K562 (cell line): Measurements from ENCODE around the gene ZNF454. TPM values are rescaled to one million over a fixed set of nuclear protein-coding genes. Genes with fewer than 3 reads are reported as not detected.

Experiments used
- ATAC-seq: fragments of 200-7000 bp; cut with Tn5 transposase; 3 replicates; pipeline ENCODE4 v1.9.1; 2020; ENCODE audit warnings: moderate library complexity
- BruUV-seq: library from RNA; stranded (reverse); fragments of 400-500 nt; replicated peaks from 2 replicates; lab custom pipeline; 2021; lab: Mats Ljungman, UMichigan
- CTCF ChIA-PET: fragments of 300-600 bp; formaldehyde crosslinking; extraction: SDS; loops from one replicate; lab custom pipeline; 2021; ENCODE audit warnings: low intra/inter-chr PET ratio; lab: Yijun Ruan, JAX
- POLR2A ChIA-PET: fragments of 300-600, 350-650 bp; sonication (Branson Sonifier 250); formaldehyde crosslinking; extraction: SDS; loops from one replicate; lab custom pipeline; 2021; ENCODE audit warnings: antibody characterized with exemption, inconsistent platforms; lab: Yijun Ruan, JAX
- DNase-seq, 4 experiments: peaks; one replicate each; pipeline versions ENCODE4 v3.0.0 to v3.0.0-alpha.2; 2011 to 2018; ENCODE audit warnings: low spot score in 3 of 4, mixed read lengths in 3 of 4; ENCODE audit errors: extremely low read depth in 1 of 4
- FAIRE-seq: peaks from 2 replicates; lab custom pipeline; 2011; peaks lifted over from hg19 to GRCh38; lab: Jason Lieb, UNC
- H2AFZ ChIP-seq: 2 replicates; pipeline ENCODE4 v1.6.0; 2011; ENCODE audit warnings: low read depth, low read length, control low read depth, inconsistent platforms
- H3K27ac ChIP-seq: fragments of 200-600 bp; 3 replicates; pipeline ENCODE4 v1.8.0; 2011; ENCODE audit warnings: low read depth, mild to moderate bottlenecking, control low read depth, inconsistent platforms, low read length, moderate library complexity, mixed read lengths; ENCODE audit errors: extremely low read depth
- H3K27me3 ChIP-seq, 2 experiments: fragments of 300-600 bp in 1 of 2; 2 replicates in 1 of 2; 3 replicates in 1 of 2; pipeline versions ENCODE4 v1.6.0 to v1.8.0; 2011; ENCODE audit warnings: inconsistent platforms in 2 of 2, low read length in 2 of 2, mild to moderate bottlenecking in 1 of 2, mixed read lengths in 1 of 2, moderate library complexity in 1 of 2; ENCODE audit not compliant: control insufficient read depth in 2 of 2, insufficient read depth in 2 of 2
- H3K36me3 ChIP-seq: fragments of 300-600 bp; 3 replicates; pipeline ENCODE4 v1.8.0; 2011; ENCODE audit warnings: mild to moderate bottlenecking, low read length, inconsistent platforms; ENCODE audit not compliant: control insufficient read depth, insufficient read depth
- H3K4me1 ChIP-seq, 2 experiments: fragments of 200-600 bp in 1 of 2; replicated peaks in 1 of 2; 2 replicates in 1 of 2; 3 replicates in 1 of 2; pipeline versions ENCODE4 v1.5.1 to v1.8.0; 2011; ENCODE audit warnings: inconsistent platforms in 2 of 2, low read length in 2 of 2, mild to moderate bottlenecking in 1 of 2, mixed read lengths in 1 of 2, moderate library complexity in 1 of 2; ENCODE audit not compliant: control insufficient read depth in 2 of 2, insufficient read depth in 2 of 2
- H3K4me2 ChIP-seq: 2 replicates; pipeline ENCODE4 v1.6.1; 2011; ENCODE audit warnings: low read length, control low read depth, inconsistent platforms, mixed read lengths; ENCODE audit not compliant: insufficient read depth
- H3K4me3 ChIP-seq: fragments of 200-600 bp; sonication (generic), shearing (Covaris generic); 2 replicates; pipeline ENCODE4 v1.5.1; 2016; ENCODE audit warnings: control low read depth, inconsistent platforms
- H3K79me2 ChIP-seq: fragments of 200-600 bp; 3 replicates; pipeline ENCODE4 v1.8.0; 2011; ENCODE audit warnings: low read length, inconsistent platforms; ENCODE audit not compliant: control insufficient read depth, insufficient read depth
- H3K9ac ChIP-seq, 2 experiments: 2 replicates each; pipeline versions ENCODE4 v1.6.0 to v1.6.1; 2011; ENCODE audit warnings: low read depth in 2 of 2, low read length in 2 of 2, control low read depth in 1 of 2, inconsistent platforms in 1 of 2, mild to moderate bottlenecking in 1 of 2, mixed read lengths in 1 of 2; ENCODE audit not compliant: insufficient read depth in 1 of 2
- H3K9me1 ChIP-seq: one replicate; pipeline ENCODE4 v1.6.0; 2011; ENCODE audit warnings: inconsistent platforms, mild to moderate bottlenecking, low read length, moderate library complexity; ENCODE audit not compliant: control insufficient read depth, insufficient read depth
- H3K9me3 ChIP-seq: replicated peaks from 2 replicates; pipeline ENCODE4 v1.5.1; 2011; ENCODE audit warnings: low read depth, low read length, inconsistent platforms; ENCODE audit not compliant: control insufficient read depth, insufficient read depth
- H4K20me1 ChIP-seq: replicated peaks from 2 replicates; pipeline ENCODE4 v1.6.1; 2011; ENCODE audit warnings: low read length, inconsistent platforms, mixed read lengths; ENCODE audit not compliant: control insufficient read depth, insufficient read depth
- NFE2L1 ChIP-seq: fragments of 450-650 bp; IDR thresholded peaks from 2 replicates; pipeline ENCODE4 v1.6.1; 2016; ENCODE audit warnings: missing genetic modification characterization, low read depth, mild to moderate bottlenecking, missing compliant biosample characterization, moderate library complexity, borderline replicate concordance
- OTX1 ChIP-seq: fragments of 450-650 bp; formaldehyde crosslinking; IDR thresholded peaks from 2 replicates; pipeline ENCODE4 v1.4.0; 2022; ENCODE audit warnings: mild to moderate bottlenecking
- PATZ1 ChIP-seq: fragments of 250-450 bp; sonication (Bioruptor Pico); IDR thresholded peaks from 2 replicates; pipeline ENCODE4 v1.5.0; 2020; ENCODE audit warnings: mild to moderate bottlenecking, borderline replicate concordance
- POLR2H ChIP-seq: IDR thresholded peaks from 2 replicates; pipeline ENCODE4 v1.6.1; 2016; ENCODE audit warnings: missing genetic modification characterization, low read depth, mild to moderate bottlenecking, control low read depth, missing compliant biosample characterization, moderate library complexity
- PTTG1 ChIP-seq: fragments of 450-650 bp; IDR thresholded peaks from 2 replicates; pipeline ENCODE4 v1.6.1; 2016; ENCODE audit warnings: low read depth, mild to moderate bottlenecking, missing genetic modification characterization, missing compliant biosample characterization
- SLC30A9 ChIP-seq: fragments of 250-450 bp; sonication (Bioruptor Pico); IDR thresholded peaks from 2 replicates; pipeline ENCODE4 v1.8.0; 2022; ENCODE audit warnings: mild to moderate bottlenecking, moderate library complexity
- TBL1XR1 ChIP-seq, 2 experiments: IDR thresholded peaks; 2 replicates each; pipeline ENCODE4 v1.6.1; 2012; ENCODE audit warnings: improper control_type of control experiment in 2 of 2, low read length in 2 of 2, mild to moderate bottlenecking in 1 of 2
- ZNF398 ChIP-seq: fragments of 250-450 bp; sonication (Bioruptor Pico); IDR thresholded peaks from 2 replicates; pipeline ENCODE4 v1.8.0; 2021; ENCODE audit warnings: moderate library complexity, mild to moderate bottlenecking, inconsistent platforms
- ZSCAN32 ChIP-seq: fragments of 450-650 bp; formaldehyde crosslinking; IDR thresholded peaks from 2 replicates; pipeline ENCODE4 v1.4.0; 2020; ENCODE audit warnings: mild to moderate bottlenecking, moderate library complexity
- WGBS: fragments of 100-300 bp; shearing (Covaris generic); methylation state at CpG from one replicate; pipeline ENCODE4 v1.1.6; 2016; ENCODE audit warnings: low coverage, mixed read lengths; ENCODE audit not compliant: insufficient coverage; ENCODE audit errors: missing lambda C conversion rate; 5-methylcytosine and 5-hydroxymethylcytosine counted together
- in situ Hi-C: fragments of 300-500 bp; cut with MboI; formaldehyde crosslinking; loops from 4 replicates; pipeline ENCODE4 v1.15.0; 2018; ENCODE audit warnings: inconsistent platforms, mixed read lengths
- intact Hi-C: fragments of 100-400 bp; cut with micrococcal nuclease; formaldehyde crosslinking; loops from 2 replicates; pipeline ENCODE4 v1.14.2; 2022
- polyA plus RNA-seq, 8 experiments: library from polyadenylated mRNA; depleted of rRNA in 4 of 8; stranded (reverse) in 5 of 8; unstranded in 3 of 8; fragments of >200 nt; fragmentation: Nextera tagmentation in 2 of 8; fragmentation: Illumina TruSeq in 1 of 8; extraction: Ambion mirVana in 2 of 8; extraction: Trizol in 1 of 8; gene quantifications; 2 replicates each; pipeline versions ENCODE4 v1.2.1 to v1.2.3, GENCODE V29; 2011 to 2014; ENCODE audit warnings: inconsistent platforms in 1 of 8, missing spikeins in 1 of 8
- total RNA-seq, 7 experiments: library from RNA; depleted of rRNA in 6 of 7; stranded (reverse); fragments of >200 nt in 6 of 7; fragmentation: Illumina TruSeq in 2 of 7; extraction: Trizol in 2 of 7; gene quantifications; 2 replicates each; pipeline versions ENCODE4 v1.2.1 to v1.2.3, GENCODE V29; 2011 to 2021; ENCODE audit warnings: low replicate concordance in 1 of 7

ZNF454 gene
- total and polyA plus RNA-seq, 9 of the 15 experiments (the other 6 are each of a cell fraction or from before 2014, with no cell fraction given) = not detected

GRCh38 chr5:178983728-178984127 is 42.7 kb downstream of the ZNF454 start:
- Histone ChIP-seq H3K9me3 (no peaks in the 10 kb centered on the region), H3K79me2 (no peaks in the 10 kb centered on the region), H3K4me3 (no peak overlapping the region), H2AFZ (no peak overlapping the region), H3K36me3 (no peaks in the 10 kb centered on the region), H3K9me1 (no peaks in the 10 kb centered on the region), H3K27me3 (peaks cover 0 to 42% of the 10 kb centered on the region in 2 experiments; a peak in 2 of 5 replicates), H3K27ac (no peak overlapping the region), H4K20me1 (no peaks in the 10 kb centered on the region), H3K4me2 (no peak overlapping the region), H3K9ac (no peak overlapping the region), H3K4me1 (no peaks in the 10 kb centered on the region; a peak in 1 of 5 replicates)
- no peak for TF ChIP-seq PTTG1
- no peak for TF ChIP-seq SLC30A9 (CRISPR knock-in tag)
- no peak for TF ChIP-seq ZSCAN32 (CRISPR knock-in tag)
- FAIRE-seq = no peak
- ChIA-PET POLR2A (interaction anchor here (0.8 kb wide), 1 partner anchor 13 kb away, joined by 5 read pairs; no protein-coding TSS in a partner anchor), CTCF (no interaction called here)
- no peak for DNase-seq
- BruUV-seq = no TSS peak
- intact Hi-C loops = no loop called here
- in situ Hi-C loops = no loop called here
- no peak for ATAC-seq
- WGBS = 0% methylated on average over 10 of the region's 10 CpGs

- Histone ChIP-seq H3K4me3 (no peak overlapping the region), H3K4me2 (no peak overlapping the region), H3K9ac (no peak overlapping the region), H3K4me1 (no peaks in the 10 kb centered on the region; a peak in 1 of 5 replicates), H3K27ac (no peak overlapping the region), H3K9me1 (no peaks in the 10 kb centered on the region), H4K20me1 (no peaks in the 10 kb centered on the region), H3K79me2 (no peaks in the 10 kb centered on the region), H3K9me3 (no peaks in the 10 kb centered on the region), H2AFZ (no peak overlapping the region), H3K27me3 (peaks cover 0 to 42% of the 10 kb centered on the region in 2 experiments; a peak in 2 of 5 replicates), H3K36me3 (no peaks in the 10 kb centered on the region)
- no peak for TF ChIP-seq NFE2L1
- no peak for TF ChIP-seq ZNF398 (CRISPR knock-in tag)
- TF ChIP-seq PATZ1 = no peak
- no peak for TF ChIP-seq OTX1 (CRISPR knock-in tag)
- no peak for TF ChIP-seq POLR2H
- TF ChIP-seq TBL1XR1 (IDR thresholded peaks at IDR 0.05; ENCODE audit: low read length in 2 of 2) = no peak
- ATAC-seq = no peak
- no peak for DNase-seq
- WGBS = under 1% methylated on average over 35 of the region's 37 CpGs
- ChIA-PET CTCF (no interaction called here), POLR2A (interaction anchor here (0.8 kb wide), 1 partner anchor 12 kb away, joined by 5 read pairs; no protein-coding TSS in a partner anchor)
- BruUV-seq = no TSS peak
- FAIRE-seq = no peak
- intact Hi-C loops (no loop called here), in situ Hi-C loops (no loop called here)
Observed at GRCh38 chr5:178984145-178985072, 43.4 kb downstream of the ZNF454 start.
